ENCODE measurements around the gene PIR. TPM values are rescaled to one million over a fixed set of nuclear protein-coding genes. Genes with fewer than 3 reads are reported as not detected.

Gene PIR
- total RNA-seq, 1 experiment from 2014 or later: 27.5 TPM

DNA sequence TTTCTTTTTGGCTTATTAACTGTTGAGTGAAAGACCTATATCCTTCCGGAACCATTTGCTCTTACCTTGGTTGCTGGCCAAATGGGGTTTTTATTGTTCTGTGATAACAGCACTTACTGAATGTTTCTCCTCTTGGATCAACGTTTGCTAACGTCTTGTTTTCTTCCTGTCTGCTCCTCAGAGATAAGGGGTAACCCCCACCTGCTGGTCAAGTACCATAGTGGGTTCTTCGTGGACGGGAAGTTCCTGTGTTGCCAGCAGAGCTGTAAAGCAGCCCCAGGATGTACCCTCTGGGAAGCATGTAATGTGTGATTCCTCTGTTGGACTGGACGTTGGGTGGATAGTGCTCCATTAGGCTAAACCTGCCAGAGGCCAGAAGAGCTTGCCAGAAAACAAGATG, 22.8 kb upstream of the PIR start:
- H3K4me3 ChIP-seq (replicated peaks in 1 of 2; ENCODE audit: low read depth in 1 of 2, low read length in 2 of 2): no peak overlapping the region
- H3K79me2 ChIP-seq (ENCODE audit: insufficient read depth, low read length): no peaks in the 10 kb centered on the region
- H3K9me3 ChIP-seq (ENCODE audit: control insufficient read depth in 1 of 2, insufficient read depth in 1 of 2, low read depth in 1 of 2, low read length in 2 of 2): no peaks in the 10 kb centered on the region
- H3K4me2 ChIP-seq (ENCODE audit: low read length): no peak overlapping the region
- H3K36me3 ChIP-seq (ENCODE audit: control insufficient read depth in 1 of 2, insufficient read depth in 2 of 2, low read length in 2 of 2): no peaks in the 10 kb centered on the region
- no peak for ATAC-seq
- CTCF ChIA-PET: no interaction called here
- POLR2A ChIA-PET: no interaction called here
- H3K9me2 ChIP-seq (ENCODE audit: insufficient read depth): no peaks in the 10 kb centered on the region
- intact Hi-C loops (cut with micrococcal nuclease): no loop called here
- DNase-seq (ENCODE audit: low read depth, low spot score): no peak
- RAD21 ChIA-PET (ENCODE audit: low non-redundant PET in 1 of 2, low total read pairs in 2 of 2, uncharacterized antibody in 2 of 2, unreplicated experiment in 2 of 2): no interaction called here
- no peak overlapping the region for H2AFZ ChIP-seq (ENCODE audit: low read depth, low read length, poor library complexity, severe bottlenecking)
- no peak overlapping the region for H3K27ac ChIP-seq (ENCODE audit: low read depth, low read length)
- H3K27me3 ChIP-seq (ENCODE audit: insufficient read depth, low read length): no peaks in the 10 kb centered on the region
- no TSS peak for BruUV-seq (replicated peaks)
- no peaks in the 10 kb centered on the region for H3K4me1 ChIP-seq (ENCODE audit: control insufficient read depth in 1 of 2, insufficient read depth in 2 of 2, low read length in 2 of 2)
- no peak for TF ChIP-seq CBX3 (IDR thresholded peaks at IDR 0.05; ENCODE audit: low read depth)
- TF ChIP-seq EZH2 (IDR thresholded peaks at IDR 0.05): no peak
- no peak overlapping the region for H3K9ac ChIP-seq (ENCODE audit: low read length)
- H4K20me1 ChIP-seq (ENCODE audit: insufficient read depth): no peaks in the 10 kb centered on the region

DNA sequence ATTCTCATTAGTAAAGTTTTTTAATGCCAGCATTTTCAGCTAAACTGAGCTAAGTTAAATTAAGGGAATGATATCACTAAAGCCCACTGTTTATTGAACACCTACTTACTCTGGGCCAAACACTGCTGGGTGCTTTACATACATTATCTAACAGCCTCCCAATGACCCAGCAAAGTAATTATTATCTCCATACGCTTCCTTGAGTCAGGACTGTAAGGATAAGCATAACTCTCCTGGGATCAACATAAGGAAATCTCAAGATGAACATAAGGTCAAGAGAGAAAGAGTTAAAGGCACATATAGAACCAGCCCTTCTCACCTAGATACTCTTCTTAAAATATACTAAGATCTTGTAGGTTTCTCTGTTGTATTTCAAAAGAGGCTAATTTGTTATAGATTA, 21.1 kb upstream of the PIR start:
- POLR2A ChIA-PET: no interaction called here
- H3K9me2 ChIP-seq (ENCODE audit: insufficient read depth): no peaks in the 10 kb centered on the region
- H3K9me3 ChIP-seq (ENCODE audit: control insufficient read depth in 1 of 2, insufficient read depth in 1 of 2, low read depth in 1 of 2, low read length in 2 of 2): no peaks in the 10 kb centered on the region
- H3K36me3 ChIP-seq (ENCODE audit: control insufficient read depth in 1 of 2, insufficient read depth in 2 of 2, low read length in 2 of 2): no peaks in the 10 kb centered on the region
- H4K20me1 ChIP-seq (ENCODE audit: insufficient read depth): no peaks in the 10 kb centered on the region
- BruUV-seq (replicated peaks): no TSS peak
- DNase-seq (ENCODE audit: low read depth, low spot score) (no peak), ATAC-seq (no peak)
- H3K4me2 ChIP-seq (ENCODE audit: low read length): no peak overlapping the region
- no peak overlapping the region for H3K4me3 ChIP-seq (replicated peaks in 1 of 2; ENCODE audit: low read depth in 1 of 2, low read length in 2 of 2)
- no peak overlapping the region for H3K27ac ChIP-seq (ENCODE audit: low read depth, low read length)
- RAD21 ChIA-PET (ENCODE audit: low non-redundant PET in 1 of 2, low total read pairs in 2 of 2, uncharacterized antibody in 2 of 2, unreplicated experiment in 2 of 2): no interaction called here
- TF ChIP-seq SRF (IDR thresholded peaks at IDR 0.05; ENCODE audit: low read depth) (no peak), RAD21 (IDR thresholded peaks at IDR 0.05; ENCODE audit: low read depth) (no peak)
- TF ChIP-seq, protein P1, sequence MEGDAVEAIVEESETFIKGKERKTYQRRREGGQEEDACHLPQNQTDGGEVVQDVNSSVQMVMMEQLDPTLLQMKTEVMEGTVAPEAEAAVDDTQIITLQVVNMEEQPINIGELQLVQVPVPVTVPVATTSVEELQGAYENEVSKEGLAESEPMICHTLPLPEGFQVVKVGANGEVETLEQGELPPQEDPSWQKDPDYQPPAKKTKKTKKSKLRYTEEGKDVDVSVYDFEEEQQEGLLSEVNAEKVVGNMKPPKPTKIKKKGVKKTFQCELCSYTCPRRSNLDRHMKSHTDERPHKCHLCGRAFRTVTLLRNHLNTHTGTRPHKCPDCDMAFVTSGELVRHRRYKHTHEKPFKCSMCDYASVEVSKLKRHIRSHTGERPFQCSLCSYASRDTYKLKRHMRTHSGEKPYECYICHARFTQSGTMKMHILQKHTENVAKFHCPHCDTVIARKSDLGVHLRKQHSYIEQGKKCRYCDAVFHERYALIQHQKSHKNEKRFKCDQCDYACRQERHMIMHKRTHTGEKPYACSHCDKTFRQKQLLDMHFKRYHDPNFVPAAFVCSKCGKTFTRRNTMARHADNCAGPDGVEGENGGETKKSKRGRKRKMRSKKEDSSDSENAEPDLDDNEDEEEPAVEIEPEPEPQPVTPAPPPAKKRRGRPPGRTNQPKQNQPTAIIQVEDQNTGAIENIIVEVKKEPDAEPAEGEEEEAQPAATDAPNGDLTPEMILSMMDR (IDR thresholded peaks at IDR 0.05 in 2 of 3, conservative IDR thresholded peaks at IDR 0.05 in 1 of 3; ENCODE audit: borderline replicate concordance in 1 of 3, insufficient read depth in 1 of 3, low read depth in 2 of 3, low read length in 2 of 3): no peak
- TF ChIP-seq, protein P2, sequence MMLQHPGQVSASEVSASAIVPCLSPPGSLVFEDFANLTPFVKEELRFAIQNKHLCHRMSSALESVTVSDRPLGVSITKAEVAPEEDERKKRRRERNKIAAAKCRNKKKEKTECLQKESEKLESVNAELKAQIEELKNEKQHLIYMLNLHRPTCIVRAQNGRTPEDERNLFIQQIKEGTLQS (IDR thresholded peaks at IDR 0.05): no peak
- H3K27me3 ChIP-seq (ENCODE audit: insufficient read depth, low read length): no peaks in the 10 kb centered on the region
- intact Hi-C loops (cut with micrococcal nuclease): no loop called here
- H3K9ac ChIP-seq (ENCODE audit: low read length): no peak overlapping the region
- no peaks in the 10 kb centered on the region for H3K79me2 ChIP-seq (ENCODE audit: insufficient read depth, low read length)
- CTCF ChIA-PET: no interaction called here
- H2AFZ ChIP-seq (ENCODE audit: low read depth, low read length, poor library complexity, severe bottlenecking): no peak overlapping the region
- no peaks in the 10 kb centered on the region for H3K4me1 ChIP-seq (ENCODE audit: control insufficient read depth in 1 of 2, insufficient read depth in 2 of 2, low read length in 2 of 2)

Measured in HCT116 (cell line).